DMS53 treated with DMSO at 0.1 percent for 48 hours (cell line): ENCODE data around the gene ENTPD2.
A peak's percentile ranks its signal among the peaks of the same experiment; 100 is the strongest.
"Not testable (repeated sequence)": the region's sequence is repeated elsewhere in the genome, so short reads cannot be mapped to it uniquely, and the experiment has no call there.

Experiments
- DNase-seq: peaks from one replicate; lab custom pipeline; 2025; ENCODE audit not compliant: unreplicated experiment; lab: John Stamatoyannopoulos, UW

Gene ENTPD2

GRCh38 chr9:137065336-137065967 lies 11.6 kb upstream of the ENTPD2 start:
- DNase-seq, result no peak

DNA sequence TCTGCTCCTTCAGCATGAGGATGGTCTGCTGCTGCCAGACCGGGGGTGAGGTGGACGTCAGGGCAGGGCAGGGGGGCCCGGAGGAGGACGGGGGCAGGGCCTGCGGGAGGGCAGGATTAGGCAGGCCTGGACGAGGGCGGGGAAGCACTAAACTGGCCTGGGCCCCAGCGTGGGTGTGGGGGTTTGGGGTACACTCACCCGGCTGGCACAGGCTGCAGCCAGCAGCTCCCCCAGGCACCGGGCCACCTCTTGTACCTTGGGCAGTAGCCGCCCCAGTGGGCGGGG lies 11.0 kb upstream of the ENTPD2 start:
- no peak for DNase-seq

DNA sequence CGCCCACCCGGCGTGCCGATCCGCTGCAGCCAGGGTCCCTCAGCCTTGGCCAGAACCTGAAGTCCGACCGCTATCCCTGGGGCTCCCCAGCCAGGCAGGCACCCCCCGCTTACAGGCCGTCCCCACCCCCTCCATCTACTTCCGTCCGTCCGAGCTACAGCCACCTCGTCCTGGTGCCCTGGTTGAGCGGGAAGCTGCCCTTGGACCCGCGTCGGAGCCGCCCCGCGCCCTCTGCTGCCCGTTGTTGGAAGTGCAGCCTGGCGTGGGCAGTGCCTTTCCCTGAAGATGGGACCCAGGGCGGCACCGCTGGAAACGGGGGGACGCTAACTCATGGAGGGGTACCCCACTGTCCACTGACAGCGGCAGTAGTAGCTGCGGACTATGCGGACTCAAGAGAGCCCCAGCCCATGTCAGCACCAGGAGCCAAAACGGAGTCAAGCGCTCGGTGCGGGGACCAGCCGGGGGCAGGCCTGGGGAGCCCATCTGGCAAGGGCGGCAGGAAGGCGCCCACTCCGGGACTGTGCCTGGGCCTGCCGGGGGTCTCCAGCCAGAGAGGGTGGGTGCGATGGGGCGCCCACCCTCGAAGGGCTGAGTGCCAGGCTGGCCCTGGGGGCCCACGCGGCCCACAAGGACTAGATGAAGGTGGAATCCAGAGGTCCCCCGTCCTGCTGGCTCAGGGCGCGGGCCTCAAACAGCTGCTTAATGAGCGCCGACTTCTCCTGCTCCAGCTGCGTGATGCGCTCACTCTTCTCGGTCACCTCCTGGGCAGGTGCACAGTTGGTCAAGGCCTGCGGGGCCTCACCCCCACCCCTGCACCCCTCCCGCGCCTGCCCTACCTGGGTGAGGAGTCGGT lies 10.4 kb upstream of the ENTPD2 start:
- DNase-seq, result peak; percentile 38

DNA sequence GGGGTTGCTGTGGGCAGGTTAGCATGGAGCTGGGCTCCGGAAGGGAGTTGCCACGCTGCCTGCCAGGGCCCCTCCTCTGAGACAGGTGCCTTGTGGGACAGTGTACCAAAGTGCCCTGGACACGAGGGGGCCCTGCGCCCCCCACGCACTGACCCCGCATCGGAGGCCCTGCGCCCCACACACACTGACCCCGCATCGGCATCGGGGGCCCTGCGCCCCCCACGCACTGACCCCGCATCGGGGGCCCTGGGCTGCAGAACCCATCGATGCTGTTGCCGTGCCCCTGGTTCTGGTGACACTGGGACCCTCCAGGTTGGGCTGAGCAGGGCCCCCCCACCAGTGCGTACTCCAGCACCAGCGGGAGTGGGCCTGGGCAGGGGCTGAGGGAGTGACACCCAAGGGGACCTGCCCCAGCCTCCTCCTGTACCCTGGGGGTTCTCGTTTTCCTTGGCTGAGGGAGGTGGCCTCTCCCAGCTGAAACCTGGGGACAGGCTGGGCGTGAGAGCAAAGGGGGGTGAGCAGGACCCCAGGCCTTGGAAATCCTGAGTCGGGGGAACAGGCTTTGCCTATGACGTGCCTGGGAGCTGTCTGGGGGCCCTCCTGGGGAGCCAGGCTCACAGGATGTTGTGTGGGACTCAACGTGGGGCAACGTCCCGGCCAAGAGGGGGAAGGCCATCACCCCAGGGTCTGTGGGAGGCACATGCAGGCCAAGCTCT lies 9.6 kb upstream of the ENTPD2 start:
- DNase-seq, result no peak

DNA sequence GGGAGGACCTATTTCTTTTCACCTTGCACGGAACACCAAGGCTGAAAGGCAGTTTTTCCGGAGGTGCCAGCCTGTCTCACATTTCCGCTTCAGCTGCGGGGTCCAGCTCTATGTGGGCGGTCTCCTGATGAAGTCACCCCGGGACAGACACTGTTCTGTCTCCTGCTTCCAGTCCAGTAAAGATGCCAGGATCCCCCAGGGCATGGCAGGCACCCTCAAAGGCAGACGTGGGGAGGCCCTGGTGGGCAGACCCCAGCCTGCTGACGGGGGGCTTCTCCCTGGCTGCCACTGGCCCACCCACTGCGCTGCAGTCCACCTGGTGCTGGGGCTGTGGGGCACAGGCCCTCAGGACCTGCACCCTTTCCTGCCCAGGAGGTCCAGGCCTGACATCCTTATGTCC lies 8.9 kb upstream of the ENTPD2 start:
- not testable (repeated sequence) for DNase-seq

DNA sequence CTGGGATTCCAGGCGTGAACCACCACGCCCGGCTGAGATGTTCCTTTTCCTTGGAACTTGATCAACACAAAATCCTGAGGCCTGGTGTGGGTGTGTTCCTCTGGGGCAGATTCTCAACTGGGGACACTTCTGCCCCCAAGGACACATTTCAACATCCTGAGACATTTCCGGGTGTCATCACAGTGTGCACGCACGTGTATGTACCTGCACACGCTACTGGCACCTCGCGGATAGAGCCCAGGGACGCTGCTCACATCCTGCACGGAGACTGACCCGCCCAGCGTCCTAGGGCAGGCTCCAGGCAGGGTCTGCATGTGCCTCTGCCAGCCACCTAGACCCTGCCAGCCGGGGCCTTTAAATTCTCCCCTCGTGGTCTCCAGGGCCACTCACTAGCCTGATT lies 8.5 kb upstream of the ENTPD2 start:
- no peak for DNase-seq

GRCh38 chr9:137058521-137059234 lies 4.8 kb upstream of the ENTPD2 start:
- no peak for DNase-seq

- peak; percentile 42 for DNase-seq
Measured at GRCh38 chr9:137057545-137057944, 3.7 kb upstream of the ENTPD2 start.

DNA sequence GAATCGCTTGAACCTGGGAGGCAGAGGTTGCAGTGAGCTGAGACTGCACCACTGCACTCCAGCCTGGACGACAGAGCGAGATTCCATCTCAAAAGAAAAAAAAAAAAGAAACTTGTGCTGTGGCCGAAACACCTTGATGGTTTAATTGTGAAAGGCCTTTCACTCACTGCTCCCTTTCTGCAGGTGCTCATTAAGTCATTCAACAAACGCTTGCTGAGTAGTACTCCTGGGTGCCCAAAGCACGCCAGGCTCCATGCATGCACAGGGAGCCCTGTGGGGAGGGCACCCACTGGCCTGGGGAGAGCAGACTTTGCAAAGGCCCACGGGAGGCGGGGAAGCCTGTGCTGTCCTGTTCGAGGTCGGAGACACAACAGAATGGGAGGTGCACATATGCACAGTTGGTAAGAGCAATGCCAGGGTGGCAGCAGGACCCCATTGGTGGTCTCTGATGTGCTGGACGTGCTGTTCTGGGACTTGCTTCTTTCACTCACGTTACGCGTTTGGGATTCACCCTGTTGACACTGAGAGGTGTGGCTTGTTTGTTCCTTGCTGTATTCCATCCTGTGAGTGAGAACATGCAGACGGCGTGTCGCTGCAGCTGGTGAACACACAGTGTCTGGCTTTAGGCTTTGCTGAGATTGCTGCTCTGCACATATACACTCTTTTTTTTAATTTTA lies 3.0 kb upstream of the ENTPD2 start:
- DNase-seq, result no peak

DNA sequence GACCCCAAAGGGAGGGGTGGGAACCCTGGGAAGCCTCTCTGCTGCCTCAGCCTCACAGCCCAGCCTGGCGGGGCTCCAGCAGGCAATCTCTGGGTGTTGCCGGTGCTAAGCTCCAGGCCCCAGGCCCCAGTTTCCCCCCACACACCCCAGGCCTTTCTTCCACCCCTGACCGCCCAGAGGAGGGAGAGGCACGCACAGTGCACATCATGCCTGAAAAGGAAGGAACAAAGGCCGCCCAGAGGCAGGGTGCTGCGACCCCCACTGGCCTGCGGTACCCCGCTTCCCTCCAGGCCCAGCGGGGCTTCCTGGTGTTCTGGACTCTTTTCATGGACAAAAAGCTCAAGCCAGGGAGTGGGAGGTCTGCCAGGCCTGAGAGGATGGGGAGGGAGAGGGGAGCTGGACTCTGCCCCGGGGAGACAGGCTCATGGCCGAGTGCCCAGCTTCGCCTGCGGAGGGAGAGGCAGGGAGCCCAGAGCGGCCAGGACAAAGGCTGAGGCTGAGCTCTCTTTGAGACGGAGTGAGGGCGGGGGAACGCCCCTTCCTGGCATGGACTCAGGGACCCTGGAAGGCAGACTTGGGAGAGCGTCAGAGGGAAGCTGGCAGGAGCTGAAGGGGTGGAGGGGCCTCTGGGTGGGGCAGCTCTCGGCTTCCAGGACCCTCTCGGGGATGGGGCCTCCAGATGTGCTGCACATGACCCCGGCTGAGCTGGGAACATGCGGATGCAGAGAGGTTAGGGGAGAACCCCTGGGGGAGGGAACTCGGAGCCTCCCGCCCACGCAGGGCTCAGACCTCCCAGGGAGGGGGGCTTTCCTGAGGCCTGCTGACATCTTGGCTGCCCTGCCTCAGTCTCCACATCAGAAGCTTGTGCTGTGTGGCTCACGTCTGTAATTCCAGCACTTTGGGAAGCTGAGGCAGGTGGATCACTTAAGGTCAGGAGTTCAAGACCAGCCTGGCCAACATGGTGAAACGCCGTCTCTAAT lies 1.8 kb upstream of the ENTPD2 start:
- DNase-seq, result no peak

DNA sequence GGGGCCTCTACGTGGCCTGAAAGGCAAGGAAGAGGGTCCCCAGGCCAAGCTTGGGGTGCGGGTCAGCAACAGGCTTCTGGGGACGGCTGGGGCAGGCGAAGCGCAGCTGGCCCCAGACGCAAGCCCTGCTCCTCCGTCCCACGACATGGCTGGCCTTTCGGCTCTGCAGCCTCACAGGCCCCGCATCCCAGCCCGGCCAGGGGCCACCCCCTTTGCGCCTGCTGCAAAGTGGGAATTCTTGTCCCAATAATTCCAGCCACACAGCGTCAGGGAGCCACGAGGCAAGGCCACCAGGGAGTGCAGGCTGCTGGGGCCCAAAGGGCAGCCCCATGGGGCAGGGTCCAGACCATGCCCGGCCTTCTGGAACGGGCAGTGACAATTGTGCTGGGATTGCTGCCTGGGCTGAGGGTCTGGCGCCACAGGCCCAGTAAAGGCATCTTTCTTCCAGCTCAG lies 1.1 kb upstream of the ENTPD2 start:
- DNase-seq, result no peak

DNA sequence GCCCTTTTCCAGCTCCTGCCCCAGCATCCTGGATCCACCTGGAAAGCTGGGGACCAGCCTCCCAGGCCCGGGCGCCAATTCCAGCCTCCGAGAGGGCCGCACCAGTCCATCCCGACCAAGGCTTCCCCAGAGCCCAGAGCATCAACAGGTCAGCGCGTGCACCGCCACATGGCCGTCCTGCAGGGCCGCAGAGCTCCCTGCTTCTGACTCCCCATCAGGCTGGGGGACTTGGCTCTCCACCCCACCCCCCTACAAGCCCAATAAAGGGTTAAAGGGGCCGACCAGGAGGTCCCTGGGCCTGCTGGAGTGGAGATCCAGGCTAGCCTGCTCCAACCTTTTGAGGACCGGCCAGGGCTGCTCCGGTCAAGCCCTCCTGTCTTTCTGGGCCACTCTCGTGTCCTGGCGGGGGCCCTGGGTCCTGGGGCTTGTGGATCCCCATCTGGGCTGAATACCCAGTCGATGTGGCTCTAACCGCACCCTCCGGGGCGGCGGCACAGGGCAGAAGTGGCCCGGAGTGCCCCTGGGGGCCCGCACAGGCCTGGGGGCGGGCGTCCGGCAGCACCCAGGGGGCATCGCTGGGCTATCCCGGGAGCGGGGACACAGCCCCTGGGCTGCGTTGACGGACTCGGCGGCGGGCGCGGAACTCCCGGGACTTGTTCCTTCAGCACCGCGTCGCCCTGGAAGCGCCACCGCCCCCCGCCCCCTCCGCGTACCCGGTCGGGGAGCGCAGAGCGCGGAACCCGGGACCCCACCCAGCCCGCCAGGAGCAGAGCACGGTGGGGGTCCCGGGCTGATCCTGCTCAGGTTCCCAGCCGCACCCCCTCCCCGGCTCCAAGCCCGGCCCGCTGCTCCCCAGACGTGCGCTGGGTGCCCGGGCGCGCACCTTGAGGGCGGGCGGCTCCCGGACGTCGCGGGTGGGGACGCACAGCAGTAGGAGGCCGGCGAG lies 590 bp downstream of the ENTPD2 start:
- no peak for DNase-seq

DNA sequence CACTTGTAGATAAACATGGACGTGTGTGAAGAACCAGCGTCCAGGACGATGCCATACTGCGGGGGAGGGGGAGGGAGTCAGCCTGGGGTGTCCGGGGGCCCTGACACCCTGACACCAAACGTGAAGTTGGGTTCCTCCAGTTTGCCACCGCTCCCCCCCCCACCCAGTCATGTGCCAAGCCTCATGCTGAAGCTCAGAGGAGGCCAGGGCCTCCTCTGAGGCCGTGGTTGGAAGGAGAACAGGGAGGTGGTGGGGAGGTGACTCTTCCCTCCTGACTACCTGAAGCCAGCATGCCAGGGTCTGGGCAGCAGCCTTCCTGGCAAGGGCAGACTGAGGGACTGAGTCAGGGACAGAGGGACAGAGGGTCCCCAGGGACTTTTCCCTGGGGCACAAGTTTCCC lies 1.6 kb downstream of the ENTPD2 start:
- no peak for DNase-seq

DNA sequence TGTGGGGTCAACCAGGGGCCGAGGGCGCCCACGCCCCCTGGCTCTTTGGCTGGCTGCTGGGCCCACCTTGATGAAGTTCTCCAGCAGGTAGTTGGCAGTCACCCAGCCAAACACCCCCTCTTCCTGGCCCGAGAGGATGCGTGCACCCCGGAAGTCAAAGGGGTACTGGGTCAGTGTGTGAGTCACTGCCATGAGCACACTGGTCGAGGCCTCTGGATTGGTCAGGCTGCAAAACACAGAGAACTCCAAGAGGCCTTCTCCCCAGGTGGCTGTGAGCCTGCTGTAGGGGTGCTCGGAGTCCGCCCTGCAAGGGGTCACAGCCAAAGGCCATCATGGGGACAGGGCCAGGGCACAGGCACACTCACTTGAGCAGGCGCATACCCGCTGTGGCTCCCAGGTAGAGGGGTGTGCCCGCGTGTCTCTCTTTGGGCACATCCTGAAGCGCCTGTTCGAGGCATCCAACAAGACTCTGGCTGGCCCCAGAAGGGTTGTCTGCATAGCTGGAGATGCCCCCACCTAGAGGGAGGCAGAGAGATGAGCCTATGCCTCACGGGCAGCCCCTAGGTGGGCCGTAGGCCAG lies 2.6 kb downstream of the ENTPD2 start:
- no peak for DNase-seq

DNA sequence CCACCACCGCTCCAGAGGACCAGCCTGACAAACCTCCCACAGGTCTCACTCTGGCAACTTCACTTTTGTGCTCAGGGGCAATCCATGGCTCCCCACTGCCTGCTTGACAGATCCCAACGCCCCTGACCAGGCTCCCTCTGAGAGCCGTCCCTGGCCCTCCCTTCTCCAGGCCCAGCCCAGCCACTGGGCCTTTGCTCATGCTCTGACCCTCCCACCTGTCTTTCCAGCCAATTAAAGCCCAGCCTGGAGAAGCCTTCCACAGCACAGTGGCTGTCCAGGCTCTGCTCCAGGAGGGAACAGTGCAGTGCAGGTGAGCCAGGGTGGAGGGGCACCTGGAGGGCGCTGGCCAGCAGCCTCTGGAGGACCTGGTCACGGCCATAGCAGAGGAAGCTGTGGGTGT lies 3.3 kb downstream of the ENTPD2 start:
- no peak for DNase-seq

DNA sequence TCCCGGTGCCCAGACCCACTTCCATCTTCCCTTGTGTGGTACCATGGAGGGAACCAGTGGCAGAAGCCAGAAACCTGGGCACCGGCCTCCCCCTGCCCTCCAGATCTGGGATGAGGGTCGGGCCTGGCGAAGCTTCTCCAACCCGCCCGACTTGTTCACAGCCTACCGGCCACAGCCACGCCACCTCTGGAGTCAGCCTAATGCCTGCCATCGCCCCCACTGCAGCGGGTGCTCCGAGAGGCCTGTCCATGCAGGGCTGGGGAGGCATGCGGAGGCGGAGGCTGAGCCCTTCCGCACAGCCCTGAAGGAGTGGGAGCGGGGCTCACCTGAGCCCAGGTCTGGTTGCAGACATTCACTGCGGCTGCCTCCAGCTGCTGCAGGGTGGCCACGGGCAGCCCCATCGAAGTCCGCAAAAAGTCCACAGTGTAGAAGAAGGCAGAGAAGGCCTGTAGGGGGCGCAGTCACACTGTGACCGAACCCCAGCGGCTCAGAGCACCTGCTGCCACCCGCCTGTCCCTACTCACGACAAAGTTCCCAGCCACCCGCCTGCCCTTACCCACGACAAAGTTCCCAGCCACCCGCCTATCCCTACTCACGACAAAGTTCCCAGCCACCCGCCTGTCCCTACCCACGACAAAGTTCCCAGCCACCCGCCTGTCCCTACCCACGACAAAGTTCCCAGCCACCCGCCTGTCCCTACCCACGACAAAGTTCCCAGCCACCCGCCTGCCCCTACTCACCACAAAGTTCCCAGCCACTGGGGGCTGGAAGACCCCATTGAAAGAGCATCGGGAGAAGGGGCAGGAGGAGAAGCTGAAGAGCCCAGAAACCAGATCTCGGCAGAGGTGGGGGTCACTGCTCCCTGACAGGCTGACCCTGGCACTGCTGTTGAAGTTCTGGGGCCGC lies 4.1 kb downstream of the ENTPD2 start:
- DNase-seq, result peak; percentile 75
